Activated CD8-positive, alpha-beta T cell treated with anti-CD3 and anti-CD28 coated beads for 36 hours (primary cell): ENCODE measurements around the gene AKAP13. TPM values are rescaled to one million over a fixed set of nuclear protein-coding genes. Genes with fewer than 3 reads are reported as not detected.

Source experiments
- ATAC-seq: fragments of 200-7000 bp; cut with Tn5 transposase; one replicate; pipeline ENCODE4 v1.10.0; 2021; ENCODE audit warnings: mild to moderate bottlenecking, moderate library complexity
- CTCF ChIA-PET: fragments of 350-600 bp; sonication (Branson Sonifier 250); formaldehyde crosslinking; loops from one replicate; lab custom pipeline; 2021; ENCODE audit warnings: antibody characterized with exemption; lab: Charles Lee
- POLR2A ChIA-PET: fragments of 350-600 bp; sonication (Branson Sonifier 250); formaldehyde crosslinking; loops from one replicate; lab custom pipeline; 2021; ENCODE audit warnings: antibody characterized with exemption; lab: Charles Lee
- DNase-seq: peaks from one replicate; pipeline ENCODE4 v3.0.0-alpha.2; 2020
- H3K27ac Mint-ChIP-seq: one replicate; pipeline ENCODE4 v1.8.0; 2021; ENCODE audit warnings: mild to moderate bottlenecking, mixed read lengths
- H3K27me3 Mint-ChIP-seq: one replicate; pipeline ENCODE4 v1.8.0; 2021; ENCODE audit warnings: mixed read lengths
- H3K36me3 Mint-ChIP-seq: one replicate; pipeline ENCODE4 v1.8.0; 2021; ENCODE audit warnings: low read depth, mixed read lengths
- H3K4me1 Mint-ChIP-seq: one replicate; pipeline ENCODE4 v1.8.0; 2021; ENCODE audit warnings: low read depth, mixed read lengths
- H3K4me3 Mint-ChIP-seq: one replicate; pipeline ENCODE4 v1.8.0; 2021; ENCODE audit warnings: mild to moderate bottlenecking, moderate library complexity, mixed read lengths
- H3K9me3 Mint-ChIP-seq: one replicate; pipeline ENCODE4 v1.8.0; 2021; ENCODE audit warnings: mixed read lengths
- CTCF ChIP-seq: fragments of 200-600 bp; IDR thresholded peaks from one replicate; pipeline ENCODE4 v1.8.0; 2022; ENCODE audit warnings: antibody characterized with exemption, mild to moderate bottlenecking
- intact Hi-C: fragments of 100-400 bp; cut with micrococcal nuclease; formaldehyde crosslinking; loops from one replicate; pipeline ENCODE4 v1.10.0; 2022
- total RNA-seq, 2 experiments: library from RNA; stranded (reverse); gene quantifications; one replicate each; pipeline ENCODE4 v1.2.3, GENCODE V29; 2021

The AKAP13 gene
- total RNA-seq, 2 experiments from 2014 or later, result 79.1 to 79.5 TPM

DNA sequence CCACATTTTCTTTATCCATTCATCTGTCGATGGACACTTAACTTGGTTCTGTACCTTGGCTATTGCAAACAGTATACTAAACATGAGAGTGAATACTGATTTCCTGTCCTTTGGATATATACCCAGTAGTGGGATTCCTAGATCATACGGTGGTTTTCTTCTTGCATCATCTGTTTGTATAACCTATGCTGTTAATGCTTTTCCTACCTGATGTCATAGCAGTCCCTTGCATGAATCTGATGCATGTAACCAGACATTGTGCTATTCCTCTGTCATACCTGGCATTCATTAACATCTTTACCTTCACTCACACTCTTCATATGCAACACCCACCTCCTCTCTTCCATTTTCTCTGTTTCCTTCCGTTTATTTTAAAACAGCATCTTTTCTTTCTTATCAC lies 229.1 kb downstream of the AKAP13 start:
- ChIA-PET CTCF (interaction anchor here (1.1 kb wide), 1 partner anchor 18 kb away, joined by 3 read pairs; no protein-coding TSS in a partner anchor), POLR2A (no interaction called here)
- Mint-ChIP-seq H3K4me3 (no peak overlapping the region), H3K9me3 (no peaks in the 10 kb centered on the region), H3K36me3 (peaks cover 21% of the 10 kb centered on the region), H3K27ac (no peak overlapping the region), H3K27me3 (no peaks in the 10 kb centered on the region), H3K4me1 (peaks cover 14% of the 10 kb centered on the region)
- DNase-seq (no peak), ATAC-seq (no peak)
- intact Hi-C loops, result no loop called here
- TF ChIP-seq CTCF, result no peak

DNA sequence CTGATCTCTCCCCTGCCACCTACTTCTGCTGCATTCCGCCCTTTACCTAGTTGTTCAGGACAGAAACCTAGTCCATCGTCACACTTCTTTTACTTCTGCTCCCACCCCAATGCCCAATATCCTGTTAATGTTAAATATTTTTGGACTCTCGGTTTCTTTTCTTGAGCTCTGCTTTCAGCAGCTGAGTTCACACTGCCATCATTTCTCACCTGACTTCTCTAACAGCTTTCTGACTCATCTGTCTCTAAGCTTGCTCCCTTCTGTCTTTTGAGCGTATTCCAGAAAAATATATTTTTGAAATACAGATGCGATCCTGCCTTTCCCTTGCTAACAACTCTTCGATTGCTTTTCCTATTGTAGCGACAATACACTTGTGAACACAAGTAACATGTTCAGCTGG lies 231.0 kb downstream of the AKAP13 start:
- no peaks in the 10 kb centered on the region for H3K27me3 Mint-ChIP-seq
- no peak for TF ChIP-seq CTCF
- H3K4me3 Mint-ChIP-seq, result no peak overlapping the region
- ChIA-PET CTCF (interaction anchor here (0.8 kb wide), 1 partner anchor 12 kb away, joined by 4 read pairs; no protein-coding TSS in a partner anchor), POLR2A (interaction anchor here (0.6 kb wide), 1 partner anchor 57 kb away, joined by 3 read pairs; no protein-coding TSS in a partner anchor)
- ATAC-seq (no peak), DNase-seq (no peak)
- peaks cover 30% of the 10 kb centered on the region for H3K4me1 Mint-ChIP-seq
- intact Hi-C loops, result no loop called here
- H3K36me3 Mint-ChIP-seq, result peaks cover 12% of the 10 kb centered on the region
- peak overlapping the region; percentile 4 for H3K27ac Mint-ChIP-seq
- H3K9me3 Mint-ChIP-seq, result no peaks in the 10 kb centered on the region

GRCh38 chr15:85614059-85614458 lies 233.7 kb downstream of the AKAP13 start:
- H3K27ac Mint-ChIP-seq, result no peak overlapping the region
- ATAC-seq (no peak), DNase-seq (no peak)
- peaks cover 38% of the 10 kb centered on the region for H3K4me1 Mint-ChIP-seq
- no peak for TF ChIP-seq CTCF
- H3K4me3 Mint-ChIP-seq, result no peak overlapping the region
- POLR2A ChIA-PET, result no interaction called here
- H3K27me3 Mint-ChIP-seq, result no peaks in the 10 kb centered on the region
- intact Hi-C loops, result no loop called here
- H3K9me3 Mint-ChIP-seq, result no peaks in the 10 kb centered on the region
- peaks cover 4% of the 10 kb centered on the region for H3K36me3 Mint-ChIP-seq
- CTCF ChIA-PET, result interaction anchor here (0.6 kb wide), 2 partner anchors 84 to 109 kb away, joined by 3 read pairs; no protein-coding TSS in a partner anchor

DNA sequence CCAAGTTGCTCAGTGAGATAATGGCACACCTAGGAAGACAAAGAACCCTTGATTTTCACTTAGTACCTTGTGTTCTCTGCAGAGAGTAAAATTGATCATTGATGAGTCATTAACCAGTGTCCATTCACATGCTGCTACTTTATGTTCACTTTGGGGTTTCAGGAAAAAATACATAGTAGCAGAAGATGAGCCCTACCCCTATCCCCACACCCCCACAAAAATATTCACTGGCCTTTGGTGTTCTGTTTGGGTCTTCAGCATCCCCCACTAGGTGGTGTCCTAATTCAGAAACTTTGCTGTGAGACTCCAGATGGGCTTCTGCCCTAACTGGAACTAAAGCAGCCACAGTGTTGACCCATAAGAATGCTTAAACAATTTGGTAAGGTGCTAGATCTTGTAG lies 235.5 kb downstream of the AKAP13 start:
- POLR2A ChIA-PET, result interaction anchor here (0.7 to 1.4 kb wide), 3 partner anchors 10 to 73 kb away, joined by 3 read pairs; no protein-coding TSS in a partner anchor
- no peaks in the 10 kb centered on the region for H3K9me3 Mint-ChIP-seq
- ATAC-seq (peak; percentile 20), DNase-seq (peak; percentile 44)
- intact Hi-C loops, result loop anchor here (5.0 kb wide), 1 partner anchor 91 kb away; no protein-coding TSS in a partner anchor
- no peak overlapping the region for H3K4me3 Mint-ChIP-seq
- CTCF ChIA-PET, result interaction anchor here (0.7 to 3.7 kb wide), 11 partner anchors 8 to 127 kb away, joined by 3 to 19 read pairs (median 3); no protein-coding TSS in a partner anchor
- H3K27me3 Mint-ChIP-seq, result no peaks in the 10 kb centered on the region
- H3K27ac Mint-ChIP-seq, result no peak overlapping the region
- peak; percentile 47 for TF ChIP-seq CTCF
- H3K4me1 Mint-ChIP-seq, result peaks cover 37% of the 10 kb centered on the region
- H3K36me3 Mint-ChIP-seq, result peaks cover 4% of the 10 kb centered on the region

DNA sequence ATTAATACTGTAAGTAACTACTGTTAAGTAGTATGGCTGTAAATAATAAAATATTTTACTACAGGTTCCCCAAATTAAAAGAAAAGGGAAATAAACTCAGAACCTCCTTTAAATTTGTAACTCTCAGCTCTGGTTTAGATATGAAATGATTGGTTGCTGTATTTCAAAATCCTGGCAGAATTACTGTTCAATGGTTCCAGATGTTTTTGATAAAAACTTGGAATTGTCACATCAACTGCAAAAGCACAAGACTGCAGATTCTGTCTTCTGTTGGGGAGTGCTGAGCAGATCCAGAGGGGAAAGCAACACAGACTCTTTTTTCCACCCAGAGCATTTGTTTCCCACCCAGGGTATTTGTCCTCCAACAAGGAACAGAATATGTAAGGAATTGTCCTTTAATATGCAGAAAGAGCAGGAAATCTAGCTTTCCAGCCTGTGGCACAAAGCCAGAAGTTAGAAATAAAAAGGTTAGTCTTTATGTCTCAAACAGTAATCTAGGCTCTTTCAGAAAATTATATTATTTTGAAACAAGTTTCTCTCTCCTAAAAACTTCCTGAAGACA lies 236.2 kb downstream of the AKAP13 start:
- ChIA-PET POLR2A (interaction anchor here (0.7 to 1.4 kb wide), 5 partner anchors 9 to 74 kb away, joined by 3 to 4 read pairs (median 3); no protein-coding TSS in a partner anchor), CTCF (interaction anchor here (0.7 to 3.7 kb wide), 12 partner anchors 9 to 223 kb away, joined by 3 to 19 read pairs (median 3); no protein-coding TSS in a partner anchor)
- peaks cover 30% of the 10 kb centered on the region for H3K4me1 Mint-ChIP-seq
- peak overlapping the region; percentile 60 for H3K27ac Mint-ChIP-seq
- no peaks in the 10 kb centered on the region for H3K27me3 Mint-ChIP-seq
- DNase-seq (no peak), ATAC-seq (no peak)
- peaks cover 3% of the 10 kb centered on the region for H3K36me3 Mint-ChIP-seq
- intact Hi-C loops, result loop anchor here (5.0 kb wide), 1 partner anchor 91 kb away; no protein-coding TSS in a partner anchor
- H3K4me3 Mint-ChIP-seq, result no peak overlapping the region
- no peak for TF ChIP-seq CTCF
- no peaks in the 10 kb centered on the region for H3K9me3 Mint-ChIP-seq
